Stimulated activated CD4-positive, alpha-beta T cell treated with anti-CD3 and anti-CD28 coated beads, Interleukin-2, amount 100 ng/mL, for 4 hours (primary cell): ENCODE measurements around the gene VAV2.

Source experiments
- DNase-seq: peaks from one replicate; pipeline ENCODE4 v3.0.0-alpha.2; 2020; ENCODE audit warnings: low read depth

VAV2 gene

DNA sequence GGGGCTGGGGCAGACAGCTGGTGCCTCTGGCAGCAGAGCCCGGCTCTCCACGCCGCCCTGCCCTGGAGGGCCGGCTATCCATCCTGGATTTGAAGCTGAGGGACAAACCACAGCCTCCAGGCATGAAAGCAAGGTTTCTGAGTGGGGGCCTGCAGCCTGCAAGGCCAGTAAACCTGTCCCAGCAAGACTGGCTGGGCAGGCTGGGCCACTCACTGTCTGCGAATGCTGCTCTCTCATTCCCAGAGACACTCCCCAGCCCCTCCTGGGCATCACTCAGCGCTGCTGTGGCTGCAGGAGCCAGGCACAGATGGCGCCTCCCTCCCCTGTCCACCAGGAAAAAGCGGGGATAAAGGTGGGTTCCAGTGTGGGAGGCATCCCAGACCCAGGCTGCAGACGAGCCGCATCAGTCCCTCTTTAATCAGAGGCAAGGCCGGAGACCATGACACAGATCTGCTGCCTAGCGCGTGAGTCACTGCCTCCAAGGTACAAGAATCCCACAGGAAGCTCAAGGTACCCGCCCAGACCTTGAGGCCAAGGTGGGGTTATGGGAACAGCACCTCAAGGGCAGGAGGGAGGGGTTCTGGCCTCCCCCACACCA lies 118.0 kb downstream of the VAV2 start:
- DNase-seq, result no peak

DNA sequence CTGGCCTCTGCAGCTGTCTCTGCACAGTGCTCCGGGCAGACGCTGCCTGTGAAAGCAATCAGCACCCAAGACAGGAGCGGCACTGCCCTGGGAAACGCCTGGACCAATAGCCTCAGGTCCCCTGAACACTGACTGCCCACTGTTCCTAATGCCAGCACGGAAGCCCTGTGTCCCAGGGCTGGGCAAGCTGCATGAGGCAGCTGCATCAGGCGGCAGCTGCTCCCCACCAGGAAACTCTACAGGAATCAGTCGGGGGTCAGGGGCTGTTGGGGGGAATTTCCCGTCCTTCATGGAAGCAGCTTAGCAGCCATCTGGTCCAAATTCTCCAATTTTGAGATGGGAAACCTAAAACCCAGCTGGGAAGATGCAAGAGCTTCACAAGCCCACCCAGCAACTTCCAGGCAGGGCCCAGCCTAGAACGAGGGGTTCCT lies 118.6 kb downstream of the VAV2 start:
- DNase-seq, result no peak

DNA sequence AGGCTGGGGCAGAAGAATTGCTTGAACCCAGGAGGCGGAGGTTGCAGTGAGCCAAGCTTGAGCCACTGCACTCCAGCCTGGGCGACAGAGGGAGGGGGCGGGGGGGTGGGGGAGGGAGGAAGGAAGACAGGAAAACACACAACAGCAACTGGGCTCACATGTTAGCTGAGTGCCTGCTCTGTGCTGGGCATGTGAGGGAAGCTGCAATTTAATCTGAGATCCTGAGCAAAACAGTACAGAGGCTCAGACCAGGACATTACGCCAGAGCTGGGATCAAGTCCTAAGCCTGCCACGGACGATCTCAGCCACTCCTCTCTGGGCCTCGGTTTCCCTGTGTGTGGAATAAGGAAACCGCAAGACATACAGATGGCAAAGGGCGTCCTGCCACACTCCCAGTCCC lies 119.1 kb downstream of the VAV2 start:
- no peak for DNase-seq

DNA sequence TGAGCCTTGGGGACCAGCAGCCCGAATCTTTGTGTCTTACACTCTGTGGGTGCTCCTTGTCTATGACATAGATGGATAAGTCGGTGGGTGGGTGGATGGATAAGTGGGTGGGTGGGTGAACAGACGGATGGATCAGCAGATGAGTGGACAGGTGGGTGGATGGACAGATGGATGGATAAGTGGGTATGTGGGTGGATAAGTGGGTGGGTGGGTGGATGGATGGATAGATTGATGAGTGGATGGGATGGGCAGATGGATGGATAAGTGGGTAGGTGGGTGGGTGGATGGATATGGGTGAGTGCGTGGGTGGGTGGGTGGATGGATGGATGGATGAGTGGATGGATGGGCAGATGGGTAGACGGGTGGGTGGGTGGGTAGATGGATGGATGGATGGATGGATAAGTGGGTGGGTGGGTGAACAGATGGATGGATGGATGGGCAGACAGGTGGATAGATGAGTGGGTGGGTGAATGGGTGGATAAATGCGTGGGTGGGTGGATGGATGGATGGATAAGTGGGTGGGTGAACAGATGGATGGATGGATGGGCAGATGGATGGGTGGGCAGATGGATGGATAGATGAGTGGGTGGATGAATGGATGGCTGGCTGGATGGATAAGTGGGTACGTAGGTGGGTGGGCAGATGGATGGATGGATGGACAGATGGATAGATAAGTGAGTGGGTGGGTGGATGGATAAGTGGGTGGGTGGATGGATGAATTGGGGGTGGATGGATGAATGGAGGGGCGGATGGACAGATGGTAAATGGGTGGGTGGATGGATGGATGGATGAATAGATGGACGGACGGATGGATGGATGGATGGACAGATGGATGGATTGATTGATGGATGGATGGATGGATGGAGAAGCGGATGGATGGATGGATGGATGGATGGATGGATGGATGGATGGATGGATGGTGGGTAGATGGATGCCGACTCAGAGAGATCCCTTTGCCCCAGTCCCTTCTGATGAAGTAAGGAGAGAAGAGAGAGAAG lies 121.2 kb downstream of the VAV2 start:
- DNase-seq, result no peak

DNA sequence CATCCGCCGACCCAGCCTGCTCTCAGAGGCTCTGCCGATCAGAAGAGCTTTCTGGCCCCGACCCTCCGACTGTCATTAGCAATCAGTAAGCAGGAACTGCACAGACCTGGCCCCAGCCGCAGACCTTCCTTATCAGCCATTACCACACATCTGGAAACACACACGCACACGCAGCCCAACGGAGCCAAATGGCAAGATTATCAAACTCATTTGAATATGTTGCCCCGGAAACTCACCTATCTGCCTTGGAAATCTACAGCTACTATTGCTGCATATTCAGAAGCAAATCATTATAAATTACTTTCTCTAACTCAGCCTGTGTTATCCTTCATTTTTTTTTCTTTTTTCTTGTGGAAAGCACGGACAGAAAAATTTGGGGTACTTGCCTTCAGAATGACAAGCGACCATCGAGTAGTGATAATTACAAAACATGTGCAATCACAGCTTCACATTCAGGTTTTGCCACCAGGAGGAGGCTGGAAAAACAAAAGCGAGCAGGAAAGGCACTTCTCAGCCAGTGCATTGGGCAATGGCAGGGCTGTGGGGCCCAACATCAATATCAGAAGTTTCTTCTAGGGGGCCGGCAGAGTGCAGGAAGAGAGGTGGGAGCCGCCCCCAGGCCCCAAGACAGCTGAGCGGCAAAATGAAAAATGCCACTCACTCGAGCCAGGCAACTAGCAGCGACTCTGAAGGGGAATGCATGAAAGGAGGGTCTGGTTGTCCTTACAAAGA lies 122.3 kb downstream of the VAV2 start:
- no peak for DNase-seq

DNA sequence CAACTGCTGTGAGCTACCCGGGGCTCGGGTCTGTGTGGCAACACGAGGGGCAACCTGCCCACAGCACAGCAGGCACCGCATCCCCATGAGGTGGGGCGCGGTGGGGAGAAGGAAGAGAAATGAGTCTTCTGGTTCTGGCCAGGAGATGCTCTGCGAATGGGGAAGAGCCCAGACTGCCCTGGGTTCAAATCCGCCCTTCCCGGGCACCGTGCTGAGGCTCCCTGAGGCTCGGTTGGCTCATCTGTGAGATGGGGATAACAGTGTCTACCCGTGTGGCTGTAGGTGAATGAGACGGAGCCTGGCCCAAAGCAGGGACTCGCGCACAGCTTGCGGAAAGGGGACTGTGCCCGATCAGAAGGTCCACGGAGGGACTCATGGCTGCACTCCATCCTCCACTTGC lies 123.9 kb downstream of the VAV2 start:
- DNase-seq, result no peak

DNA sequence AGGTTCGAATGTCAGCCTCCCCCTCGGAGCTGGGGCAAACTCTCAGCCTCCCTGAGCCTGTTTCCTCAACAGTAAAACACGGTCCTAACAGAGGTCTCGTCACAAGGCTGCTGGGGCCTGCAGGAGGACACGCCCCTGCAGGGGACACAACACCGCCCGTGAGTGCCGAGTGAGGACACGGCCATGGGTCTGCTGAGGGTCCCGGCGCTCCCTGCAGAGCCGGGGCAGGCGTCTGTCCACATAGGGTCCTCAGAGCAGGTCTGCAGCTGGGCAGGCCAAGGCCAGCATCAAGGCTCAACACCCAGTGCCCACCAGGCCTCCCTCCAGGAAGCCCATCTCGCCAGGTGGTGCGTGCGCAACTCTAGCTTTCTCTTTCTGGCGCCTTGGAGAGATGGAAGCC lies 125.2 kb downstream of the VAV2 start:
- no peak for DNase-seq

DNA sequence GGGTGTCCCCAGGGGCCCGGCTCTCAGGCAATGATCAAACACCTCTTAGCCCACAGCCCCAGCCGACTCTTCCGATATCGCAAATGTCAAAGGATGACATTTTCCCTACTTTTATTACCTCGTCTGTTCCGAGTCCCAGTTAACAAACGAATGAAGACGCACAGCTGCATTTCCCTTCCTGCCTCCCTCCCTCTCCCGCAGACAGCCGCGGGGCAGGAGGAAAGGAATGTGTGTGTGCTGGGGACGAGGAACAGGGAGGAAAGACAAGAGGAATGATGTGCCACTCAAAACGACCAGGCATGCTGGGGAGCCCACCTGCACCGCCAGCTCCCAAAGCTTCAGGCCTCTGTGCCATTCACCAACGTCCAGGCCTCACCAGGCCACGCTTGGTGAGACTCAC lies 128.1 kb downstream of the VAV2 start:
- DNase-seq, result no peak

DNA sequence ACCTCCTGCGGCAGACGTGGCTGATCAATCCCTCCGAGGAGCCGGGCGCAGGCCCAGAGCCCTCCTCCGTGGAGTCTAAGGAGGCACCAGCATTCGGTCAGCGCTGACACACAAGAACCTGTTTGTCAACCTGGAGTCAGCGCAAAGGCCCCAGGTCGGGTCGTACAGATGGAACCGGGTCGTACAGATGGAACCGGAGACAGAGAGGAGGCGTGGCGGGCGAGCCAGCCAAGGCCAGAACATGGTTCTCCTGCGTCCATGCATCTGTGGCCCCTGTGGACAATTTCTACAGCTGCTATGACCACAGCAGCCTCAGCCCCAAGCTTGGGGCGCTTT lies 128.9 kb downstream of the VAV2 start:
- DNase-seq, result no peak

DNA sequence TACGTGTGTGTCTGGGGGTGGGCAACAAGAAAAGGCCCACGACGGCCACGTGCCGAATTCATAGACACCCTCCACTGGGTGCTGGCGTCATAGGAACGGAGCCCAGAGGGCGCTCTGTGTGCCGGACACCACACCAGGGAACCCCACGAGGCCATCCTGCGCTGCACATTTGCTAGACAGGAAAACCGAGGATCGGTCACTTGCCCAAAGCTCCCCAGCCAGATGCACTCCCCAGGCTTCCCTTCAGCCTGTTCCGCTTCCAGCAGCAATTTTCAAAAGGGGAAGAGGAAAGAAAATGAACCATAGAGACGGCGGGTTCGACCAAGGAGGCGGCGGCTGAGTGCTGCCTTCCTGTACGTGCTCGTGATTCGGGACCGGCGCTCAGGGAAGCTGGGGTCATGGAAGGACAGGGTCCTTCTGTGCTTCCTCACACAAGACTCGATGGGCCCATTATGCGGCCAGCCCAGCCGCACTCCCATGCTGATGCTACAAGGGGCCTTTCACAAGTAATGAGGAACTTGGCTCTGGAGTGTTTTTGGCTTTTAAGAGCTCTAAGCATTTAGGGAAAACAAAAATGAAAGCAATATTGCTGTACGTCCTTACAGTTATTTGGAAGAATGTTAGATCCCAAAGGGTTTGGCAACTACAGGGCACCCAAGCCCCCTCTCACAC lies 129.4 kb downstream of the VAV2 start:
- DNase-seq, result no peak

DNA sequence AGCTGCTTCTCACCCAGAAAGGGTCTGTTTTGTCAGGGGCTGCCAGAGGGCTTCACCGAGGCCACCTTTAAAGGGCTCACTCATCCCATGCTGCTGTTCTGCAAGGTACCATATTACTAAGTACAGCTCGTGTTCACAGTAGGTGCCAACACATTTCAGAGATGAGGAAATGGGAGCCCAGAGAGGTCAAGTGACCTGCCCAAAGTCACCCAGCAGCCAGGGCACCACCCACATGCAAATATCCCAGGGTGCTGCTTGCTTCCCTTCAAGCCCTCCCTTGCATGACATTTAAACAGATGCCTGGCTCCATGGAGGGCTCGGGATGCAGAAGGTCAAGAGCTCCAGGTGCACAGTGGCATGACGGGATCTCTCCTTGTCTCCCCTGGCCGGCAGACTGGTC lies 130.4 kb downstream of the VAV2 start:
- DNase-seq, result no peak

DNA sequence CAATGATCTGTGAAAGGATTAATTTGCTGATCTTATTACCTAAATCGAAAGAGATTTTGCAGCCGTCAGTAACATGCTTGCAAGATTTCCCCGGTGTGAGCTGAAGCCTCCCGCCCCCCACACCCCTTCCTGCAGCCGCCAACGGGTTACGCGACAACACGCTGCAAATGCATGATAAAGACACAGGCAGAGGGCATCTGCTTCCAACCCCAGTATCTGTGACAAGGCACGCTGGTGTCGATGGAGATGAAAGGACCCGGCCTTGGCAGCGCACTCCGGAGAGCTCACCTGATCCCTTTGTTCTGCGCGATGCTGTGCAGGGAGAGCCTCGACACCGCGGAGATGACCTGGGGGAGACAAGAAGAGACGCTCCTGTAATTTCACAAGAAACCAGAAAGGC lies 131.0 kb downstream of the VAV2 start:
- no peak for DNase-seq

DNA sequence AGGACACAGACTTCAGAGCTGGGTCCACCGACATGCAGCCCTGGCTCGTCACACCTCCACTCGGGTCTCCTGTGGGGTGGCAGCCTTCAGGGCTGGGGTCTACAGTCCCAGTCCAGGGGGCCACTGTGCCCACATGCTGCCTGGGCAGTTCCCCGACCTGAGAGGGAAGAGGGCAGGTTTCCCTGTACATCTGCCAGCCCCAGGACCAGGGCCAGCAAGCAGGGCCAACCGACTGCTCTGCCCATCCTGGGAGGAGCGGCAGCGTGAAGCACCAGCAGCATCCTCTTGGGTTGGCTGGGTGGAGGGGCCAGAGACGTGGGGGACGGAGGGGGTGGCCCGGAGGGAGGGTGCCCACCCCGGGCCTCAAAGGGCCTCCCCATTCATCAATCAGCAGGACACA lies 133.4 kb downstream of the VAV2 start:
- no peak for DNase-seq

DNA sequence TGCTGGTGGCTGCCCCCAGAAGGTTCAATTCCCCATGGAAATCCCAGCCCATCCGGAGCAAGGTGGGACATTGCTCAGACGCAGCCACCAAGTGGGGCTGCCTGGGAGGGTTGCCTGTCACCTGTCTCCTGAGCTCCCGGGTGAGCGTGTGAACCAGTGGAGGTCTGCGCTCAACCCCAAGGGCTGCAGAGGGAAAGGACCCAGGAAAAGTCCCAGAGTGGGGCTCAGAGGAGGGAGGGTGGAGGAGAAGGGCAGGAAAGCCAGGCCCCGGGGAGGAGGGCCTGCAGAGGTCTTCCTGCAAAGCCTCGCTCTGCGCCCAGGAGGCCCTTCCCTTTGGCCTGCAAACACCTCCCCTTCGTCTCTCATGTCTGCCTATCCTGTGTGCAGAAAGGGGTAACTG lies 134.5 kb downstream of the VAV2 start:
- DNase-seq, result no peak

DNA sequence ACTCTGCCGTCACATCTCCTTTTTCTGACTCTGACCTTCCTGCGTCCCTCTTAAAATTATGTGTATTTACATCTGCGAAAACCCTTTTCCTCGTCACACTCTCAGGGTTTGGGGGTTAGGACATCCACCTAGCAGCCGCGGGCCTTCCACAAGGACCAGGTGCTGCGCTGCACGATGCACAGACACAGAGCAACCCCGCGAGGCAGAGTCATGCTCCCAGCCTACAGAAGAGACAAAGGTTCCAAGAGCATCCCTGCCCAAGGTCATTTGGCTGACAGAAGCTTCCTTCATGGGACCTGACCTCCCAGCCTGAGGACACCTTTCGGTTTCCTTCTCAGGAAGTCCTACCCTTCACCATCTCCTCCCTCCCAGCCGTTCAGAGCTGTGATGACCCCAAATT lies 135.3 kb downstream of the VAV2 start:
- DNase-seq, result no peak

DNA sequence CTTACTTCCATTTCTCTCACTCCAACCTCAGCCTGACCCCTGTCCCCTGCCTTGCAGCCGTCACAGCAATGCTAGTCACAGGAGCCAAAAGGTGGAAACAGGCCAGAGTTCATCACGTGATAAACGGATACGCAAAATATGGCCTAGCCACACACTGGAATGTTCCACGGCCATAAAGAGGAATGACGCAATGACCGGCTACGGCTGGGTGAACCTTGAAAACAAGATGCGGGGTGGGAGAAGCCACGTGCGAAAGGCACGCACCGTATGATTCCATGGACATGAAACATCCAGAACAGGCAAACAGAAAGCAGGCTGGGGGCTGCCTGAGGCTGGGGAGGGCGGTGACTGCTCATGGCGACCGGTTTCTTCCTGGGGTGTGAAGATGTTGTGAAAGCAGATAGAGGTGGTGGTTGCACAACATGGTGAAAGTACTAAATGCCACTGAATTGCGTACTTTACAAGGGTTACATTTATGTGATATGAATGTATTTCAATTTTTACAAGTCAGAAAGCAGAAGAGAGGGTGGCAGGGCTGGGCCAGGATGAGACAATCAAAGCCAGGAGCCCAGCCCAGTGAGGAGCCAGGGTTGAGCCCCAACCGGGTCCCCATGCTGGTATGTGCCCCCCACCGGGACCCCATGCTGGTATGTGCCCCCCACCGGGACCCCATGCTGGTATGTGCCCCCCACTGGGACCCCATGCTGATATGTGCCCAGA lies 136.2 kb downstream of the VAV2 start:
- DNase-seq, result no peak

DNA sequence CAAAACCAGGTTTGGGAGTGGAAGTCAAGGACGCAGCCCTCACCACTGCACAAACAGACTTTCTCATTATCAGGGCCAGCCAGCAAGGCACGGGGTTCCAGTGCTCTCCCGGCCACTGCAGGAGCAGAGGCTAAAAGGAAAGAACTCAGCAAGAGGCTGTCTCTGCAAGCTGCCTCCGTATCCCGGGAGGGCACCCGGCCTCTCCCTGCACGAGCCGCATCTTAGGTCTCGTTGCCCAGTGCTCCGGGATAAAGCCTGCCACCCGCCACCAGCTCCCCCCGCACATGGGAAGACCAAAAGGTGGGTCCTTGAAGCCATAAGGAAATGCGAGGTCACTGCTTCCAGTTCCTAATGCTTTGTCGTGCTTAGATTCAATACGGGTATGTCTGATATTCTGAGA lies 136.8 kb downstream of the VAV2 start:
- no peak for DNase-seq

DNA sequence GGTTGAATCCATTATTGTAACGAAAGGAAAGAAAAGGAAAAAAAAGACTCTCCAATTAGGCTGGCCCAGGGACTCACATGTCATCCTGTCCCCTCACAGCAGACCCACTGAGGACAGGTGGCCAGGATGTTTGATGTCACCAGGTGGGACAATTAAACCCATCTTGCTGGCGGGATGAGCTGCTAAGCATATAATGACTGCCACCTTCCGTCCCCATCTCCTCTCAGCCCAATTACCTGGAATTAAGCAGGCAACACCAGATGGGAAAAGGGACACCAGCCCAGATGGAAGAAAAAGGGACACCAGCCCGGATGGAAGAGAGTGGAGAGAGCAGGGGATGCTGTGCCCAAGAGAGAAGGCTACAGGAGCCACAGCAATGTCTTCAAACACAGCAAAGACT lies 137.4 kb downstream of the VAV2 start:
- DNase-seq, result no peak

DNA sequence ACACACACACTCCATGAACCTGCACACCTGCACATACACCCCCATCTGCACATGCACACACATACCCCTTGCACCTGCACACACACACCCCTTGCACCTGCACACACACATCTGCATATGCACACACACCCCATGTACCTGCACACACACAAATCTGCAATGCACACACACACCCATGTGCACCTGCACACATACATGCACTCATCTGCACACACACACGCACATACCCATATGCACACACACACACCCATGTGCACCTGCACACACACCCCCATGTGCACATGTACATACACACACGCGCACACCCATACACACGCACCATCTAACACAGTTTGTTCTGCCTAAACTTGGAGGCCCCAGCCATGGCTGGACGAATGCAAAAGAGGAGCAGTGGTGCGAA lies 138.1 kb downstream of the VAV2 start:
- no peak for DNase-seq

DNA sequence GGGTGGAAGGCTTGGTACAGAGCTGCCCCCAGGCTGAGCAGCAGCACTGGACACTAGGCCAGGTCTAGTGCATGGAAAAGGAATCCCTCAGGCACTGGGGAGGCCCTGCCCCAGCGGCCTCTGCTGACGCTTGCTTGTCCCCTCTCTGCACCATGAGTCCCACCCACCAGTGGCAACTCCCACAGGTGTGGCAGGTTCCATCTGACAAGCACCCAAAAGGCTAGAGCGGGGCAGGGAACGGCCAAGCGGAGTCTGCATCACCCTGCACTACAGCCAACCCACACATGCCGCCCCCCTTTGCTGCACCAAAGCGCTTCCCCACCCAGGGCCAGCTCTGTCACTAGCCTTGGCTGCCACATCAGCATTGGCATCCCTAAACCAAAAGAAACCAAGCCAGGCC lies 138.8 kb downstream of the VAV2 start:
- DNase-seq, result no peak

DNA sequence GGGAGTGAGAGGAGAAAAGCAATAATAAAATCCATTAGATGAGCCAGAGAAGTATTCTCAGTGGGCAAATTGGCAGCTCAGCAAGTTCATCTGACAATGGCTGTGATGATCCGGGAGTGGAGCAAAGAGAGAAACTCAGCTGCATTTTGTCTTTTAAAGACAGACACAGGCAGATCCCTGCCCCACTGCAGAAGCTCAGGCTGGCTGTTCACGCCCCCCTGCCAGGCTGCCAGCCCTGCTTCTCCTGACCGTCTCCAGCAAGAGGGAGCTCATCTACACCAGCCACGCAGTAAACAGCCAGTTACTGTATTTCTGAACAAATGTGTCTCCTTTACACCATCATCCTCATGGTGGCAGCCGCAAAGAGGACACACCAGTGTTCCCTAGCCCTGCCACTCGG lies 139.7 kb downstream of the VAV2 start:
- no peak for DNase-seq

DNA sequence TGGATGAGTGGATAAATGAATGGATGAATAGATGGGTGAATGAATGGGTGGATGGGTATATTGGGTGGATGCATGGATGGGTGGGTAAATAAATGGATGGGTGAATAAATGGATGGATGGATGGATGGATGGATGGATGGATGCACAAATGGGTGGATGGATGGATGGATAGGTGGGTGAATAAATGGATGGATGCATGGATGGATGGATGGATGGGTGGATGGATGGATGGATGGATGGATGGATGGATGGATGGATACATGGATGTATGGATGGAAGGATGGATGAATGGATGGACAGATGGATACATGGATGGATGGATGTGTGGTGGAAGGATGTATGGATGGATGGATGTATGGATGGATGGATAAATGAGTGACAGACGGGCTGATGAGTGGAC lies 140.4 kb downstream of the VAV2 start:
- no peak for DNase-seq
